HG03442 (cell line): ENCODE data around the gene LIF.
"Not testable (repeated sequence)": the region's sequence is repeated elsewhere in the genome, so short reads cannot be mapped to it uniquely, and the experiment has no call there.

Source experiments
- ATAC-seq: cut with Tn5 transposase; IDR thresholded peaks from one replicate; pipeline ENCODE4 v1.9.1; 2021; ENCODE audit warnings: mild to moderate bottlenecking, moderate library complexity; ENCODE audit not compliant: unreplicated experiment

LIF gene

DNA sequence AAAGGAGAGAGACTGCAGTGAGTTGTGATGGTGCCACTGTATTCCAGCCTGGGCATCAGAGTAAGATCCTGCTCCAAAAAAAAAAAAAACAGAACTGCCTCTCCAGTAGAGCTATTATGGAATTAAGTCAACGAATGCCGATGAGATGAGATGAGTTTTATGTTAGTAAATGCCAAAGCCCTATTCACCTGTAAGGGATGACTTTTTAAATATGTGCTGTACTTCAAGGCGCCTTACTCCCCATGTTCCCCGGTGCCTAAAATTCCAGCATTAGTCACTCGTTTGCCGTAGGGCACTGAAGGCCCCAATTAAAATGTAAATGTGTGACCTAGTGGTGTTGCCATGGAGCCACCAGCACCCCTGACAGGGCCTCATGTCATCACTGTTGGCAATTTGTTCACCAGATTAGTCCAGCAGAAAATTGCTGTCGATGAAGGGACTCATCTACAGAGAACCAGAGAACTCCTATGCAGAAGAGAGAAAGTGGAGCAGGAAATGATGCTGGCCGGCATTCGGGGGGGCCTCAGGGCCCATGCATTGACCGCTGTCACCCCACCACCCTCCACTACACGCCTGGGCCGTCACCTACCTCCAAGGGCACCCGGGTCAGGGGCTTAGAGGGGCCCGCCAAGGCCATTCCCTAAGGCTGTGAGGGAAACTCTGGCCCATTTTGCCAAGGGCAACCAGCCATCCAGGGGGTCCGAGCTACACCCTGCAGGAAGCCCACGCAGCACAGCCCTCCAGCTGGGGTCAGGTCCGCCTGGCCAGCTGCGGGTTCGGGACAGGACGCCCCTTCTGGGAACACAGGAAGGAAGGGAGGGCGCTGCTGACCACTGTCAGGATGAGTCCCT lies 17.8 kb downstream of the LIF start:
- no peak for ATAC-seq

DNA sequence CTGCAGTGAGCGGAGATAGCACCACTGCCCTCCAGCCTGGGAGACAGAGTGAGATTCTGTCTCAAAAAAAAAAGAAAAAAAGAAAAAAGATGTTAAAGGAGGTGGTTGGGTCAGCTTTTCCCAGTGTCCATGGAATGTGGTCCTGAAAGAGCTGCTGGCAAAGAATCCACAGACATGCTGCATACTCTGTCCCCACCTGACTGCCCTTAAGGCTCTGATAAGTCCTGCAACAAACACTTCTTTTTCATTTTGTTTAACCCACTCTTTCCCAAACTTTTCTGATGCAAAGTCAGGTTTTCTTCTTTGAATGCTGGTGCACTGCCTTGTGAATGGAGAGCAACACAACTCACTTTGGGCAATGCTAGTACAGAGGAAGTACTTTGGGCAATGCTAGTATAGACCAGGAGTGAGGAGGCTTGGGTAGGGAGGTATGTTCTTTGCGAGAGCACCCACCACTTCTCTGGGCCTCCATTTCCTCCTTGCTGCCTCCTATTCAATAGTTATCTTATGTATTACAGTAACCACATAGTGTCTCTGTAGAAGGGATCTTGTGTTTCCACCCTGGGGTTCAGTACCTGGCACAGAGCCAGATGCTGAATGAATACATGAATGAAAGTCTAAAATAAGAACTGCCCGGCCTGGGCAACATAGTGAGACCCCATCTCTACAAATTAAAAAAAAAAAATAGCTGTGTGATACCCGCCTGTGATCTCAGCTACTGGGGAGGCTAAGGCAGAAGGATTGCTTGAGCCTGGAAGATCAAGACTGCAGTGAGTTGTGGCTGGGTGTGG lies 18.9 kb downstream of the LIF start:
- ATAC-seq: no peak

DNA sequence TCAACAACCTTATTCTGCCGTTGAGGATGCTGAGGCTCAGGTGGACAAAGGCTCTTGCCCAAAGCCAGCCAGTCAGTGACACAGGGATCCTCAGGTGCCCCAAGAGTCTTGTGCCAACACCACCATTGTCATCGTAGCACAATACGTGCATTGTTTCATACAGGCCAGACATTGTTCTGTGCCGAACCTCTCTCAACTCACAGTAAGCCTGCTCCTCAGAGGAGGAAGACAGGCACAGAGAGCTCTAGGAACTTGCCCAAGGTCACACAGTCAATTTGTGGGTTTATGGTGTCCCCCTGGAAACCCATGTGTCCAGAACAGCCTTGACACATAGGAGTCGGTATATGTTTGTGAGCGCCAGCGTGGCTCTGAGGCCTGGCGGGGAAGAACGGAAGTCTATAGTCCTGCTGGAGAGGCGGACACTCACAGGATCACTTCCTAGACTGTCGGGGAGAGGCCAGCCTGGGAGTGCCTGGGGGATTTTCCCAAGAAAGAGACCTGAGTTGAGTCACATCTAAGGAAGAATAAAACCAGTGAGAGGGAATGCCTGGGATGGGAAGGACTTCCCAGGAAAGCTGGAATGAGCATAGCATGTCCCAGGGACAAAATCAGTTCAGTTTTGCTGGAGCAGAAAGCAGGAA lies 20.2 kb downstream of the LIF start:
- no peak for ATAC-seq

DNA sequence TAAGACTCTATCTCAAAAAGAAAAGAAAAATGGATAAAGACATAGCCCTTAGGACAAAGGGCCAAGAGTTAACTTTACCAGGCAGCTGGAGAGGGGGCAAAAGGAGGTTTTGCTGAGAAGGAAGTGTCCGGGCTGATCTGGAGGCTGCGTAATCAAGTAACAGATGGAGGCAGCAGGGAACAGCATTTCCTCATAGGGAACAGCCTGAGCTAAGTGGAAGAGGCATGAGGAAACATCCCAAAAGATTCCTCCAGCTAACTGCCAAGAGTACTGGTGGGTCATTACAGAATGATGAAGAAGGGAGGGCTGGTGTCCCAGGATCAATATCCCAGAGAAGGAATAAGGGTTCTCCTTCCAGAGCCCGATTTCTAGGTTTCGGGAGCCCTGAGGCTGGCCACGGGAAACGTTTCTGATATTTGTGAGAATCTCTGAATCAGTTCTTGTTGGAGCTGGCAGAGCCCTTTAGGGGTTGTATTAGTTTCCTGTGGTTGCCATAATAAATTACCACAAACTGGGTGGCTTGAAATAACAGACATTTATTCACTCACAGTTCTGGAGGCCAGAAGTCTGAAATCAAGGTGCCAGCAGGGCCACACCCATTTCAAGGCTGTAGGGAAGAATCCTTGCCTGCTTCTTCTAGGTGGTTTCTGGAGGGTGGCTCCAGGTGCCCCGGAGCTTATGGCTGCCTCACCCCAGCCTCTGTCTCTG lies 21.2 kb downstream of the LIF start:
- ATAC-seq: no peak

DNA sequence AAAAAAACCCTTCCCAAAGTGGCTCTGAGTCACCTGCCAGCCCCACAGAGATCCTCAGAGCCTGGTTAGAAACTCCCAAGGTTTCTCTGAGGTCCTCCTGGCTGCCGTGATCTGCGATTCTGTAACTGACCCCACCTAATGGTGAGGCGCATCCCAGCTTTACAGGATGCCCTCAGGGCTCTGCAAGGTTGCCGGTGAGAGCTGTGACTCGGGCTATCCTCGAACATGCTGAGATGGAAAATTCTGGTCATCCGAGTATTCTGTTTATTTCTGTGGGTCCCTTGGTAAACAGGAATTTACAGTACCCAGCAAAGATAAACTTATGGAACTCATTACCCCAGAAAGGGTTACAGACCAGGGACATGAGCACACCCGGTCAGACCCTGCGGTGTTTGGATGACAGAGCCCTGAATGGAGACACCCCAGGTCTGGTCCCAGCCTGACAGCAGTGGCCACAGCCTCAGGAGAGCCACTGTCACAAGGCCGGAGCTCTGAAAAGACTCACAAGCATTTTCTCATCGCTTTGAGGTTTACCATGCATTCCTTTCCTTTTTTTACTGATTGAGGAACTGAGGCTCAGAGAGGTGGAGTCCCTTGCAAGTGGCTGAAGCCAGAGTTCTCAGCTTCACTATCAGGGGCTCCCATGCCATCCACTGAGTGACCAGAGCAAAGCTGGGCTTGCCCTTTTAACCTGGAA lies 22.2 kb downstream of the LIF start:
- no peak for ATAC-seq

DNA sequence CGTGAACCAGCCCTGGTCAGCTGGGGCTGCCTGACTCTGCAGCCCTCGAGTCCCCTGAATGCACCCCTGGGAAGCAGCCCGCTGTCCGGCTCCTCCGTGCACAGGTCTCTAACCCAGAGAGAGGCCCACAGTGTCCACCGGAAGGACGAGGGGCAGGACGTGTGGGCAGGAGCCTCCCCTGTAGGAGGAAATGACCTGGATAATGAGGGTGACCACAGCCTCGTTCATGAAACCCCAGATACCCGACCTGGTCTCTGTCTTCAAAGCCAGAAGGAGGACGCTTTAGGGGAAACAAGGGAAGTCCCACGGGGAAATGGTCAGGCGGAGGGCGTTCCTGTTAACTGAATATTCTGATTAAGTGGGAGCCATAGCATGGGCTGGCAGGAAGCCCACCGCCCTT lies 23.3 kb downstream of the LIF start:
- ATAC-seq: no peak

DNA sequence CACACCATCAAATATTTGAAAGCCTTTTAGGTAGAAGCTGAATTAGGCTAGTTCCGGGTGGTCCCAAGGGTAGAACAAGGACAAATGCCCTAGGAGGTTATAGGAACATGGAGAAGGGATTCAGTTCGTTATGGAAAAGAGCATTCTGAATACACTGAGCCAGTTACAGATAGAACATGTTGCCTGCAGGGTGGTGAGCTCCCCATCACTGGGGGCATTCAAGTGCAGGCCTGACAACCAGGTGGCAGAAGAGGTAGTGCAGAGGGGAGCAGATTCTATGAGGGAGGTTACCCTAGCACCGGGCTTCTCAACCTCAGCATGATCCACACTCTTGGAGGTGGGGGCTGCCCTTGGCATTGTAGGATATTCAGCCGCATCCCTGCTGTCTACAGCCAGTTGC lies 24.2 kb downstream of the LIF start:
- ATAC-seq: no peak

DNA sequence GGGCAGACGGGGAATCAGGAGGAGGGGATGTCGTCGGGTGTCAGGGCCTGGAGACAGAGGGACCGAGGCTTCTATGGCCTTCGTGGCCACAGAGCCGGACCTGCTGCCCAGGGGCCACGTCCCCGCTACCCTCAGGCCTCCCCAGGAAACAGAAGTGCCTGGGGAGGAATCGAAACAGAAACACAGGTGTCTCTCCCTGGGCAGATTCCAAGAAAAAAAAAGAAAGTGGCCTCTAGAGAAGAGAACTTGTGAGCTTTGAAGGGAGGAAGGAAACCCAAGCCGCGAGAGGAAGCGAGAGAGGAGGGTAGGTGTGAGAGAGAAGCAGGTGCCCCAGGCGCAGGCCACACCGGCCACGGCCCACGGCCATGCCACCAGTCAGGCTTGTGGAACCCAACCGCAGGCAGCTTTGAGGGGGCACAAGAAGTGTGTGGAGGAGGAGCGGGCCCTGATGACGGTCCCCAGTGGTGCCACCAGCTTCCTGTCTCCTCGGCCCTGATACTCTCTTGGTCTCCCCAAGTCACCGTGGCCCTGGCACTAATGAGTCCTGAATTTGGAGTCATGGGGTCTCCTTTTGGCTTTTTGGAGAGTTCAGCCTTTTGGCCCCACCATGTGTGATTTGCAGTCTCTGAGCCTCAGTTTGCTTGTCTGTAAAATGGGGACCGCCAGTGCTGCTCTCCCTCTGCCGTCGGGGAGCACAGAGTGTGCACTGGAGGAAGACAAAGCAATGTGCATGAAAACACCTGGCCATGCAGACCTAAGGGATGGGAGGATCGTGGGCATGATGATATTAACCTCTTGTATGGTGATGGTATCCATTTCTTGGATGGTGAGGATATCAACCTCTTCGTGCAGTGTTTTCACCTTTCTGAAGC lies 25.2 kb downstream of the LIF start:
- no peak for ATAC-seq

DNA sequence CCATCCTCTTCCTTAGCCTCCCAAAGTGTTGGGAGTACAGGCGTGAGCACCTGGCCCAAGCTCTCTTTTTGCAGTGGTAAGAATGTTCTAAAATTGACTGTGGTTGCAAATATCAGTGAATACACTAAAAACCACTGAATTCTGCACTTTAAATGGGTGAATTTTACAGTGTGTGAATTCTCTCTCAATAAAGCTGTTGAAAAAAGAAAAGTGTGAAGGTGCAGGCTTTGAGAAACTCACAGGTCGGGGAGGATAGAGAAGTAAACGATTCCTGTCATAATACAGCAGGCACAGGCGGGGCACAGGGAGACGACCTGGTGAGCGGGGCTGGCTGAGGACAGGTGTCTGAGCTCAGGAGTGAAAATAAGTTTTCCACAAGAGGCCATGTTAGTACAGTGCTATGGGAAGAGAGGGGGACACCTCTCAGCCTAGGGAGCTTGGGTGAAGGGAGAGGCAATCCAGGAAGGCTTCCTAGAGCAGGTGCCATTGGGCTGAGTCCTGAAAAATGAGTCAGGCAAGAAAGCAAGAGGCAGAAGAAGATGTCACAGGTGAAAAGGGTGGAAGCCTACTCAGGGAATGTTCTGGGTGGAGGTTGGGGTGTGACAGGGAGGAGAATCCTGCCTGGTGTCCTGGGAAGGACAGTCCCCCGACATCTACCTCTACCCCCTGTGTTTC lies 26.1 kb downstream of the LIF start:
- no peak for ATAC-seq

DNA sequence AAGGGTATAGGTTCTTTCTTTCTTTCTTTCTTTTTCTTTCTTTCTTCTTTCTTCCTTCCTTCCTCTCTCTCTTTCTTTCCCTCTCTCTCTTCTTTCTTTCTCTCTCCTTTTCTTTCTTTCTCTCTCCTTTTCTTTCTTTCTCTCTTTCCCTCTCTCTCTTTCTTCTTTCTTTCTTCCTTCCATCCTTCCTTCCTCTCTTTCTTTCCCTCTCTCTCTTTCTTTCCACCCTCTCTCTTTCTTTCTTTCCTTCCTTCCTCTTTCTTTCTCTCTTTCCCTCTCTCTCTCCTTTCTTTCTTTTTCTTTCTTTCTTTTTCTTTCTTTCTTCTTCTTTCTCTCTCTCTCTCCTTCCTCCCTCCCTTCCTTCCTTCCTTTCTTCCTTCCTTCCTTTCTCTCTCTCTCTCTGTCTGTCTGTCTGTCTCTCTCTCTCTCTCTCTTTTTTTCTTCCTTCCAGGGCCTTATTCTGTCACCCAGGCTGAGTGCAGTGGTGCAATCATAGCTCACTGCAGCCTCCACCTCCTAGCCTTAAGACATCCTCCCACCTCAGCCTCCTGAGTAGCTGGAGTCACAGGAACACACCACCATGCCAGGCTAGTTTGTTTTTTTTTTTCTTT lies 26.8 kb downstream of the LIF start:
- no peak for ATAC-seq

DNA sequence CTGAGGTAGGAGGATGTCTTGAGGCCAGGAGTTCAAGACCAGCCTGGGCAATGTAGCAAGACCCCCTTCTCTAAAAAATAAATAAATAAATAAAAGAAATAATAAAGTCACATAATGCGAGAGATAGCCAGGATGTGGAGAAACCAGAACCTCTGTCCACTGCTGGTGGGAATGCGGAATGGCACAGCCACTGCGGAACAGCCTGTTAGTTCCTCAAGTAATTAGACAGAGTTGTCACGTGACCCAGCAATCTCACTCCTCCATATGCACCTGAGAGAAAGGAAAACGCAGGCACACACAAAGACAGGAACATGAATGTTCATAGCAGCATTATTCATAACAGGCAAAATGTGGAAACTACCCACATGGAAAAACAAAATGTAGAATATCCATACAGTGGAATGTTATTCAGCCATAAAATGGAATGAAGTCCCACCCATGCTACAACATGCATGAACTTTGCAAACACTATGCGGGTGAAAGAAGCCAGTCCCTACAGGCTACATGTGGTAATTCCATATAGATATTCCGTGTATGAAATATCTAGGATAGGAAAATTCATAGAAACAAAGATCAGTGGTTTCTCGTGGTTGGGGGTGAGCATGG lies 27.4 kb downstream of the LIF start:
- ATAC-seq: no peak

DNA sequence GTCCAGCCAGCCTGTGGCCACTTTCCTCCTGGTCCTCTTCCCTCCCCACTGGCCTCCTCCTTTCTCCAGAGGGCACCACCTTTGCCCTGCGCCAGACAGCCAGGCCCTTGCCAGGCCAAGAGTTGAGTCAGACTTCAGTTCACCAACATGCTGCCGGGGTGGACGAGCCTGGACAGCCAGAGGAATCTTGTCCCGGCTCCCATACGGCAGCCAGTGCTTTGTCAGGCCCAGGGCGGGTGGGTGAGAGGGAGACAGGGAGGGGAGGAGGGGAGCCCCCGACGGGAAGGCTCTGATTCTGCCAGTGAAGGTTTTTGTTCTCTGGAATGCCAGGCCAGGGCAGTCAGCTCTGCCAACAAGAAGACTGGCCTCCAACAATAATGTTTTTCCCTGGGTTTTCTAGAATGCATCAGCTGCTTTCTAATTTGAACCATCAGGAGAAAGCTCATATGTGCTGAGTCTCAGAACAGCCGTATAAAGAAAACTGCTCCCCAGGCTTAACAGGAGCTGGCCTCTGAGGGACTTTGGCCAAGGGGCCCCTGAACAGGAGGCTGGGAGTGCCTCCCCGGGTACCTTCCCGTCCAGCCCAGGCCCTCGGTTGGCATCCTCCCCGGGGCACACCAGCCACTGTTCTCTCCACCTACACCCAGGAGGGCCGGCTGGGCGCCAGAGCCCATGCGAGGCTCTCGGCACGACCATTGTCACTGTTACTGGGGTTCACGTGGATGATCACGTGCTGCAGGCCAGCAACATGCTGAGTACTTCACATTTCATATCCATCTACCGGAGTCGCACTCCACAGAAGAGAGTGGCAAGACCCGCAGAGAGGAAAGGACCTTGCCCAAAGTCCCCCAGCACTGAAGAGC lies 28.6 kb downstream of the LIF start:
- no peak for ATAC-seq

DNA sequence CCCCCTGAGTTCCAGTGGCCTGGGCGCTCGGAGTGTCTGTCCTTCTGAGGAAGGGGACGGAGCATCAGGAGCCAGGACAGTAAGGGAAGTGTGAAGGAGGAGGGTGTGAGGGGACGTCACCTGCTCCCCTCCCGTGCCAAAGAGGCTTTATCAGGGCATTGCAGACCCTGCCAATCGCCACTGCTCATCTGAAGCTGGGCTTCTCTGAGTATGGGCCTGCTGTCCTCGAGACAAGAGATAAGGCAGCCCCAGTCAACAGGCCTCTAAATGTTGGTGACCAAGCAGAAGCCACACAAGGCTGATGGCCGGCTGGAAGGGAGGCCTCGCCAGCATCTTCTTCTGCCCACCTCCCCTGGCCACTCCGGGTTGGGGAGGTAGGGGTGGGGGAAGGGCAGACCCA lies 29.8 kb downstream of the LIF start:
- ATAC-seq: no peak

DNA sequence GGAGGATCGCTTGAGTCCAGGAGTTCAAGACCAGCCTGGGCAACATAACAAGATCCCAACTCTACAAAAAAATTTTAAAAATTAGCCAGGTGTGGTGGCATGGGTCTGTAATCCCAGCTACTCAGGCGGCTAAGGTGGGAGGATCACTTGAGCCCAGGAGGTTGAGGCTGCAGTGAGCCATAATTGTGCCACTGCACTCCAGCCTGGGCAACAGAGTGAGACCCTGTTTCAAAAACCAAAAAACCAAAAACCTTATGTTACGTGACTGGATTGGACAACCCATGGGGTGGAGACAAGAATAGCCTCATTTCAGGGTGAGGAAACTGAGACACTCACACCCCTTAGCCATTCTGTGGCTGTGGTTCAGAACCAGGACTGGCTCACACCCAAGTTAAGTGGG lies 30.3 kb downstream of the LIF start:
- not testable (repeated sequence) for ATAC-seq

DNA sequence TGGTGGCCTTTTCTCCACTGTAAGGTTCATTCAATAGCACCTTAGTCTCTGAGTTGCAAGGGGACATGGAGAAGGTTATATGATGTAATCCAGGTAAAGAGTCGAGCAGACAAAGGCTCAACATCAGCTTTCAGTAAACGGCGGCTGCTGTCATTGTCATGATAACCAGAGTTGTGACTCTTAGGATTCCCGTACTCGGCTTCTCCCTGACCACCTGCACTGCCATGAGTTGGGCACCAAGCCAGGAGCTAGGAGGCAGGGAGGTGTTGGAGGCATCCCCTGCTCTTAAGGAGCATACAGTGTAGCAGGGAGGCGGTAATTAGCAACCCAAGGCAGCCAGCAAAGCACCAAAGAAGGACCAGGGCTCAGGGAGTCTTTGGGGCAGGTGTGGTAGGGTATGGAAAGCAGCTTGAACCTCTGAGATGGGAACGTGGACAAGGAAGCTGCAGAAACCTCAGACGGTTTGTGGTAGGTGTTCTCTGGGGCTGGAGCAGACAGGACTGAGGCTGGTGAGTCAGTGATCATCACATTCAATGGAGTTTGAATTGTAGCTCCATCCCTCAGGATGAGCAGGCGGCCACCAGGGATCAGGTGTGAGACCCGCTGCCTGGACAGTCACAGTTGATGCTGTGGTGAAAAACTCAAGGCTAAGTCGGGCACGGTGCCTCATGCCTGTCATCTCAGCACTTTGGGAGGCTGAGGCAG lies 31.7 kb downstream of the LIF start:
- no peak for ATAC-seq

DNA sequence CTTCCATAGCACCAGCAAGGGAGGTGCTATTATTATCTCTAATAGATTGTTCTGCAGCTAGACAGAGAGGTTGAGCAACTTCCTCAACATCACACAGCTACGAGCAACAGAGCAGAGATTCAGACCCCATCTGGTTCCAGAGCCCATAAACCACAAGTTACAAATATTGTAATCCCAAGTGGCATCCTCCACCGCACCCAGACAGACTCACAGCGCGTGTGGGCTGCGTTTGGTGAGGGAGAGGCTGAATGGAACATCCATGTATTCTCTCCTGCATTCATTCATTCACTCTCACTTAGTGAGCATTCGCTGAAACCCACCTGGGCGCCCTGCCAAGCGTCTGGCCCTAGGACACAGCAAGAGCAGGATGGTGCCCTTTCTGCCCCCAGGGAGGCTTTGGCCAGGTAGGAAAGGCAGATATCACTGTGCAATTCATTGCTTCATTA lies 33.5 kb downstream of the LIF start:
- ATAC-seq: no peak
